ENCODE measurements around the gene ADCY10.
"Not testable (repeated sequence)": the region's sequence is repeated elsewhere in the genome, so short reads cannot be mapped to it uniquely, and the experiment has no call there.

Gene ADCY10

GRCh38 chr1:167880580-167881021 is 33.3 kb downstream of the ADCY10 start:
- no peak for DNase-seq

- DNase-seq: no peak
Measured at GRCh38 chr1:167879508-167879907, 34.4 kb downstream of the ADCY10 start.

- DNase-seq: no peak
Measured at GRCh38 chr1:167878372-167879160, 35.4 kb downstream of the ADCY10 start.

DNA sequence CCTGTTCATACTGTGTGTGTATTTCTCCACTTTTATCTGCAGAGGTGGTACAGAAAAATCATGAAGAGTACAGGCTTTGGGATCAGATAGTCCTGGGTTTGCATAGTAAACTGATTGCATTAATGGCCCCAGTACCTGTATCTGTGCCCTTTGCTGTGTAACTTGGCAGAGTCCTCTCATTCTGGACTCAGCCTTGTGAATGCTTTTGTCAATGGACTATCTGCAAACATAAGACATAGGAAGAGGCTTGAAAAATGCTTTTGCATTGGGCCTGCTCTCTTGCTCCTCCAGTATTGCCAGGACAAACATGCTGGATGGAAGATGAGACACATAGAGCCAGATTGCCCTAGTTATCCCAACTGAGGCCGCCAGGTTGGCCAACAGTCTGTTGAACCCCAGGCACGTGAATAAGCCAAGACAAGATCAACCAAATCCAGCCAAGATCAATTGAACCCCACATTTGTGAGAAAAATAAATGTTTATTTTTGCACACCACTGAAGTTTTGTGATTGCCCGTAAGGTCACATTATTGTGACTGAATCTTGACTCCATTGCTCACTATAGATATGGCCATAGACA is 37.2 kb downstream of the ADCY10 start:
- no peak for DNase-seq

DNA sequence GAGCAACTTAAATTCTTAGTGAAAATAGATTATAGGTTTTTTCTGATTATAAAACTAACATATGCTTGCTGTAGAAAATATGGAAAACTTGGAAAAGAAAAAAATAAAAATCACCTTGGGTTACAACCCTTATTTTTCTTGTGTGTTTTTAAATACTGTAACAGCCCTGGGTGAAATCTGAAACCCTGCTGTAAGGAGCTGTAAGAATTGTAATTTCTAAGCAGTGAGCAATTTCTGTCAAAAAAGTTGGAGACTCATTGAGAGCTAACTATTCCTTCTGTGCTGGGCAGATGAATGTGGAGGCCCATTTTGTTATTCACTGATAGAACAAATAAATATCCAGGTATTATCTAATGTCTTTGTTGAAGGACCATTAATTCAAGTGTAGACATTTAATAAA is 42.6 kb downstream of the ADCY10 start:
- no peak for DNase-seq

- not testable (repeated sequence) for DNase-seq
Measured at GRCh38 chr1:167869157-167870001, 44.6 kb downstream of the ADCY10 start.

DNA sequence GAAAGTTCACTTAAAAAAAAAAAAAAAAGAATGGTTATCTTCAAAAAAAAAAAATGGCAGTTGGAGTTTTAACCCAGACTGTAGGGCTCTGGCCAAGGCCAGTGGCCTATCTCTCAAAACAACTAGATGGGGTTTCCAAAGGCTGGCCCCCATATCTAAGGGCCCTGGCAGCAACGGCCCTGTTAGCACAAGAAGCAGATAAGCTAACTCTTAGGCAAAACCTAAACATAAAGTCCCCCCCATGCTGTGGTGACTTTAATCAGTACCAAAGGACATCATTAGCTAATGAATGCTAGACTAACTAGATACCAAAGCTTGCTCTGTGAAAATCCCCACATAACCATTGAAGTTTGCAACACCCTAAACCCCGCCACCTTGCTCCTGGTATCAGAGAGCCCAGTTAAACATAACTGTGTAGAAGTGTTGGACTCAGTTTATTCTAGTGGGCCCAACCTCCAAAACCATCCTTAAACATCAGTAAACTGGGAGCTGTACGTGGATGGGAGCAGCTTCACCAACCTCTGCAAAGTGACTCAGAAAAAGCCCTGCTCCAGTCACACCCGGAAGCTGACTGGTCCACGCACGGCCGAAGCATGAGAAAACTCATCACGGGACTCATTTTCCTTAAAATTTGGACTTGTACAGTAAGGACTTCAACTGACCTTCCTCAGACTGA is 47.1 kb downstream of the ADCY10 start:
- not testable (repeated sequence) for DNase-seq

DNA sequence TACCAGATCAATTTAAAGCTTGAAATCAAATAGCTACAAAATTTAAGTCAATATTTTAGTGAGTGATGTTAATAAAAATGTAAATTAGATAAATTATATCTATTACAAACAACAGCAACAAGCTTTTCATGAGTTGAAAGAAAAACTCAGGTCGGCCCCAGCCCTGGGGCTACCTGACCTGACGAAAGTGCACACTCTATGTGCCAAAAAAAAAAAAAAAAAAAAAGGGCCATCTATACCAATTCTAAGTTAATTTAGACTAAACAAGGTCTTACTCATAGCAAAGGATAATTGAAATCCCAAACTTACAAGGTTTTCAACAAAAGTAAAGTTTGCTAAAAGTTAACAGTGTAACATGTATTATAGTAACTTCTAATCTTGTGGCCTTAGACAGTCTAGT is 47.6 kb downstream of the ADCY10 start:
- not testable (repeated sequence) for DNase-seq

DNA sequence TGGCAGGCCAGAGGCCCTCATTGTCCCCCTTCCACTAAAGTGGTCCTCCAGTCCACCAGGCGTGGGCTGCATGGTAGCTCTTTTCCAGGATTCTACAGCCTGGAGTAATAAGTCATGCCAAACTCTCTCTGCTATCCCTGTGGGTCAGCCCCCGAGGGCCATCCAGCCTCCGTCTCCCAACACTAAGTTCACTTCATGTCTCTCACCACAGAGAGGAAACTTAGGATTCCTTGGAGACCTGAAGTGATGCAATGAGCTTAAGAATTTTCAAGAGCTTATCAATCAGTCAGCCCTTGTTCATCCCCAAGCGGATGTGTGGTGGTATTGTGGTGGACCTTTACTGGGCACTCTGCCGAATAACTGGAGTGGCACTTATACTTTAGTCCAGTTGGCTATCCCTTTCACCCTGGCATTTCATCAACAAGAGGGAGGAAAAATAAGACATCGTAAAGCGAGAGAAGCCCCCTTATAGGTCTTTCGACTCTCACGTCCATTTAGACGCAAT is 48.1 kb downstream of the ADCY10 start:
- not testable (repeated sequence) for DNase-seq

DNA sequence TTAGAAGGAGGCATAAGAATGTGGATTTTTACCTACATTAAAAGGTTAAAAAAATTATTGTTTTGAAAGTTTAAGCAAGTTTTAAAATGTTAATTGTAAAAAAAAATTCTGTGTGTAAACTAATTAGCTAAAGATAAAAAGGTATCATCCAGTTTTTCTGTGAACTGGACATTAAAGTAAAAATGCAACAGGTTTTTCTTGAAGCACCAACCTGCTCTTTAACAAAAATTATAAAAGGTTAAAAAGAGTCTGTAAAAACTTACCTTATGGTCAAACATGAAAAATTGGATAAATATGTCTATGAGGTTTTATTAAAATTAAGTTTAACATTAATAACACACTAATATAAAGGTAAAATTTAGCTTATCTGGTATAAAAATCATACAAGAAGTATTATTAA is 48.7 kb downstream of the ADCY10 start:
- not testable (repeated sequence) for DNase-seq

GRCh38 chr1:167864392-167865032 is 49.4 kb downstream of the ADCY10 start:
- no peak for DNase-seq

GRCh38 chr1:167863921-167864279 is 50.0 kb downstream of the ADCY10 start:
- no peak for DNase-seq

DNA sequence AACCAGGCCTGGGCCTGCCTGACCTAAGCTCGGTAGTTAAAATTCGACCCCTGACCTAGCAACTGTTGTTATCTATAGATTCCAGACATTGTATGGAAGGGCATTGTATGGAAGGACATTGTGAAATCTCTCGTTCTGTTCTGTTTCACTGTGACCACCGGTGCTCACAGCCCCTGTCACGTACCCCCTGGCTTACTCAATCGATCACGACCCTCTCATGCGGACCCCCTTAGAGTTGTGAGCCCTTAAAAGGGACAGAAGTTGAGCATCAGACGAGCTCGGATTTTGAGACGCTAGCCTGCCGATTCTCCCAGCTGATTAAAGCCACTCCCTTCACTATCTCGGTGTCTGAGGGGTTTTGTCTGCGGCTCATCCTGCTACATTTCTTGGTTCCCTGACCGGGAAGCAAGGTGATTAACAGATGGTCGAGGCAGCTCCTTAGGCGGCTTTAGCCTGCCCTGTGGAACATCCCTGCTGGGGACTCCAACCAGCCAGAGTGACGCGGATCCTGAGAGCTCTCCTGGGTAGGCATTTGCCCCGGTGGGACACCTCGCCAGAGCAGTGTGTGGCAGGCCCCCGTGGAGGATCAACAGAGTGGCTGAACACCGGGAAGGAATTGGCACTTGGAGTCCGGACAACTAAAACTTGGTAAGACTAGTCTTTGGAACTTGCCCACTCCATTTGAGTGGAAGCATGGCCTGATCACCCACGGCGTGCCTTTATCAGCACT is 50.6 kb downstream of the ADCY10 start:
- not testable (repeated sequence) for DNase-seq

DNA sequence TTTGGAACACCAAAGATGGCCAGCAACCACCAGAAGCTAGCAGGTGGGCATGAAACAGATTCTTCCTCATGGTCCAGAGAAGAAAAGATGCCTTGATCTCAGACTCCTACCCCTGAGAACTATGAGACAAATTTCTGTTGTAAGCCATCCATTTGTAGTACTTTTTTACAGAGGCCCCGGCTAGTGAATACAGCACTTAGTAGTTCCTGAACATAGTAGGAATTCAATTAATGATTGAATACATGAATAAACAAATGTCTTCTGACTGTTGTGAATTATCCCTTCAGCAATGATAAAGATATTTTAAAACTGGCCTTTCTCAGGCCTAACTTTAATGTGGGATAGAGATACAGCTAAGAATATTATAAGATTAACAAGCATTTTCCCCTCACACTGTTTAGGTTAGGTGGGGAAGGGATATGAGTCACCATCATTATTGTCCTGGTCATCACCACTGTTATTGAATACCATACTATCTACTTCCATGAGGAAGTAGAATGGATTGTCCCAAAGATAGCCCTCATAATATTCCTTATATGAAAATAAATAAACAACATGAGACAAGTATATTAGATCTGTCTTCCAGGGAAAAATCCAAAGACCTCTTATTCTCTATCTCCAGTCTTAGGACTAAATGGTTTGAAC is 51.4 kb downstream of the ADCY10 start:
- no peak for DNase-seq

DNA sequence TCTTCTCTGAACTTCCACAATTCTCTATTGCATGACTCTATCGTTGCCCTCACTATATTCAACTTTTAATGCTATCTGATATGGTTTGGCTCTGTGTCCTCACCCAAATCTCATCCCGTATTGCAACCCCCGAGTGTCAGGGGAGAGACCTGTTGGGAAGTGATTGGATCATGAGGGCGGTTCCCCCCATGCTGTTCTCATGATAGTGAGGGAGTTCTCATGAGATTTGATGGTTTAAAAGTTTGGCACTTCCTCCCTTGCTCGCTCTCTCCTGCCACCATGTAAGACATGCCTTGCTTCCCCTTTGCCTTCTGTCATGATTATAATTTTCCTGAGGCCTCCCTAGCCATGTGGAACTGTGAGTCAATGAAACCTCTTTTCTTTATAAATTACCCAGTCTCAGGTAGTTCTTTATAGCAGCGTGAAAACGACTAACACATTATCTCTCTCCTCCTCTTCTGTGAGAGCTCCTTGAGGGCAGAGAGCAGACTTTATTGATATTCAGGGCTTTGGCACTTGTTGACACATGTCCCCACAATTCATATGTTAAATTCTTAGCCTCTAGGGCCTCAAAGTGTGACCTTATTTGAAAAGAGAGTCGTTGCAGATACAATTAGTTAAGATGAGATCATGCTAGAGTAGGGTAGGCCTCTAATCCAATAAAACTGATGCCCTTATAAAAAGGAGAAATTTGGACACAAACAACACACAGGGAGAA is 52.1 kb downstream of the ADCY10 start:
- no peak for DNase-seq

GRCh38 chr1:167860231-167860923 is 53.6 kb downstream of the ADCY10 start:
- no peak for DNase-seq

- DNase-seq: no peak
Measured at GRCh38 chr1:167856711-167857418, 57.1 kb downstream of the ADCY10 start.

- no peak for DNase-seq
Measured at GRCh38 chr1:167854184-167854583, 59.8 kb downstream of the ADCY10 start.

GRCh38 chr1:167849666-167850065 is 64.3 kb downstream of the ADCY10 start:
- DNase-seq: no peak

Data from stimulated activated CD4-positive, alpha-beta T cell treated with anti-CD3 and anti-CD28 coated beads, Interleukin-1b, Interleukin-23, amount 100 ng/mL, for 48 hours (primary cell).